HepG2 (cell line): ENCODE results near the gene HABP4. TPM values are rescaled to one million over a fixed set of nuclear protein-coding genes. Genes with fewer than 3 reads are reported as not detected.

Experiments used
- AHR ChIP-seq: IDR thresholded peaks from 2 replicates; pipeline ENCODE4 v1.6.1; 2018; ENCODE audit warnings: missing genetic modification reagents, missing compliant biosample characterization
- ARHGAP35 ChIP-seq: sonication (generic); formaldehyde crosslinking; IDR thresholded peaks from 2 replicates; pipeline ENCODE4 v1.9.0; 2022; ENCODE audit warnings: mild to moderate bottlenecking, inconsistent platforms, moderate library complexity, missing genetic modification reagents, borderline replicate concordance
- DMTF1 ChIP-seq: sonication (generic); formaldehyde crosslinking; IDR thresholded peaks from 2 replicates; pipeline ENCODE4 v1.4.0; 2020; ENCODE audit warnings: mild to moderate bottlenecking, missing genetic modification reagents
- HOXA3 ChIP-seq: sonication (generic); formaldehyde crosslinking; IDR thresholded peaks from 2 replicates; pipeline ENCODE4 v1.5.0; 2020; ENCODE audit warnings: missing genetic modification reagents
- HOXA7 ChIP-seq: sonication (generic); formaldehyde crosslinking; IDR thresholded peaks from 2 replicates; pipeline ENCODE4 v1.8.1; 2022; ENCODE audit warnings: mild to moderate bottlenecking, missing genetic modification reagents, moderate library complexity
- IRF9 ChIP-seq: sonication (generic); formaldehyde crosslinking; IDR thresholded peaks from 2 replicates; pipeline ENCODE4 v1.8.0; 2022; ENCODE audit warnings: missing genetic modification reagents, mild to moderate bottlenecking, borderline replicate concordance
- JUN ChIP-seq: sonication (generic); formaldehyde crosslinking; IDR thresholded peaks from 2 replicates; pipeline ENCODE4 v1.4.0; 2020; ENCODE audit warnings: mild to moderate bottlenecking, missing genetic modification reagents
- PAX8 ChIP-seq: sonication (generic); formaldehyde crosslinking; IDR thresholded peaks from 2 replicates; pipeline ENCODE4 v1.8.0; 2022; ENCODE audit warnings: mild to moderate bottlenecking, missing genetic modification reagents, borderline replicate concordance
- SNAPC4 ChIP-seq: sonication (generic); formaldehyde crosslinking; IDR thresholded peaks from 2 replicates; pipeline ENCODE4 v1.4.0; 2020; ENCODE audit warnings: mild to moderate bottlenecking, missing genetic modification reagents
- SRF ChIP-seq: IDR thresholded peaks from 2 replicates; pipeline ENCODE4 v1.6.1; 2011; ENCODE audit warnings: mild to moderate bottlenecking, low read depth, low read length, moderate library complexity
- TIGD3 ChIP-seq: sonication (generic); formaldehyde crosslinking; IDR thresholded peaks from 2 replicates; pipeline ENCODE4 v1.5.1; 2020; ENCODE audit warnings: mild to moderate bottlenecking, missing genetic modification reagents, borderline replicate concordance
- ZIK1 ChIP-seq: sonication (generic); formaldehyde crosslinking; IDR thresholded peaks from 2 replicates; pipeline ENCODE4 v1.5.0; 2020; ENCODE audit warnings: mild to moderate bottlenecking, low read depth, missing genetic modification reagents, borderline replicate concordance
- ZNF280D ChIP-seq: sonication (generic); formaldehyde crosslinking; IDR thresholded peaks from 2 replicates; pipeline ENCODE4 v1.5.1; 2020; ENCODE audit warnings: mild to moderate bottlenecking, missing genetic modification reagents
- ZNF883 ChIP-seq: sonication (generic); formaldehyde crosslinking; IDR thresholded peaks from 2 replicates; pipeline ENCODE4 v1.5.1; 2020; ENCODE audit warnings: mild to moderate bottlenecking, missing genetic modification reagents; ENCODE audit errors: not compliant biosample characterization
- ZSCAN12 ChIP-seq: sonication (generic); formaldehyde crosslinking; IDR thresholded peaks from 2 replicates; pipeline ENCODE4 v1.9.0; 2021; ENCODE audit warnings: mild to moderate bottlenecking, missing genetic modification reagents
- polyA plus RNA-seq, 8 experiments: library from polyadenylated mRNA; depleted of rRNA in 3 of 8; stranded (reverse) in 7 of 8; unstranded in 1 of 8; fragments of >200 nt; fragmentation: Illumina TruSeq in 4 of 8; extraction: Trizol in 4 of 8; gene quantifications; 2 replicates each; pipeline versions ENCODE4 v1.2.1 to v1.2.3, GENCODE V29; 2011 to 2016; ENCODE audit warnings: low read depth in 4 of 8, missing spikeins in 1 of 8, mixed read lengths in 1 of 8; ENCODE audit not compliant: insufficient read depth in 1 of 8
- total RNA-seq, 5 experiments: library from RNA; depleted of rRNA; stranded (reverse); fragments of >200 nt; fragmentation: Illumina TruSeq; extraction: Trizol; gene quantifications; 2 replicates each; pipeline ENCODE4 v1.2.3, GENCODE V29; 2016; ENCODE audit warnings: low read depth in 1 of 5

HABP4 gene
- total and polyA plus RNA-seq, 2 of the 13 experiments (the other 11 are each of a cell fraction or from before 2014, with no cell fraction given) = 14.3 to 26.6 TPM

- peak; percentile 69 for TF ChIP-seq ZNF883 (CRISPR knock-in tag)
- peak; percentile 83; the same call in 1 of the 2 replicates for TF ChIP-seq IRF9 (CRISPR knock-in tag)
- TF ChIP-seq SRF = 0 out of 2 replicates have a peak, but pooled peaks have one; percentile 41
- TF ChIP-seq AHR (CRISPR knock-in tag) = no peak
- 0 out of 2 replicates have a peak, but pooled peaks have one; percentile 63 for TF ChIP-seq ZSCAN12 (CRISPR knock-in tag)
- peak; percentile 82; the same call in 1 of the 2 replicates for TF ChIP-seq PAX8
- no peak for TF ChIP-seq ARHGAP35 (CRISPR knock-in tag)
- TF ChIP-seq DMTF1 (CRISPR knock-in tag) = no peak
- no peak; the same call in none of the 2 replicates for TF ChIP-seq ZNF280D (CRISPR knock-in tag)
- TF ChIP-seq JUN (CRISPR knock-in tag) = peak; percentile 85
- TF ChIP-seq ZIK1 = peak; percentile 88
- TF ChIP-seq HOXA3 (CRISPR knock-in tag) = peak; percentile 97
- peak; percentile 77 for TF ChIP-seq SNAPC4 (CRISPR knock-in tag)
- peak; percentile 68; the same call in 1 of the 2 replicates for TF ChIP-seq TIGD3
- 0 out of 2 replicates have a peak, but pooled peaks have one; percentile 11 for TF ChIP-seq HOXA7
Measured at GRCh38 chr9:96417051-96417586, 32.9 kb upstream of the HABP4 start (continued).
